Stimulated activated CD4-positive, alpha-beta T cell treated with anti-CD3 and anti-CD28 coated beads, Interleukin-12 subunit alpha, Interleukin-12 subunit beta, amount 100 ng/mL, for 48 hours (primary cell): Measurements from ENCODE around the gene VPS8.

Source experiments
- DNase-seq, 3 donors: peaks; one replicate each; pipeline ENCODE4 v3.0.0-alpha.2; 2020; ENCODE audit warnings: low read depth in 2 of 3, low spot score in 1 of 3

Gene VPS8

DNA sequence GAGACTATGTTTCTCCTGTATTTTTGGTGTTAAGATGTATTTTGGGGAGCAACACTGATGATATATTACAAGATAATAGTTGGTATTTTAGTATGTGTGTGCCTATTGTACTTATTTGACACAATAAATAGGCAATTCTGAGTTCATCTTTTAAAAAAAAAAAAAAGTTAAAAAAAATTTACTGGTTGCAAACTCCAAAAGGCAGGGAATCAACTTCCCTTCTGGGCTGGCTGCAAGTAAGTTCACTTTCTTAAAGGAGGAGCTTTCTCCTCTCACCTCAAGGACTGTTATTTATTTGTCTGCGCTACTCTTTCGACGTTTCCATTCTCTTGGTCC lies 335 bp upstream of the VPS8 start:
- DNase-seq, result no peak

DNA sequence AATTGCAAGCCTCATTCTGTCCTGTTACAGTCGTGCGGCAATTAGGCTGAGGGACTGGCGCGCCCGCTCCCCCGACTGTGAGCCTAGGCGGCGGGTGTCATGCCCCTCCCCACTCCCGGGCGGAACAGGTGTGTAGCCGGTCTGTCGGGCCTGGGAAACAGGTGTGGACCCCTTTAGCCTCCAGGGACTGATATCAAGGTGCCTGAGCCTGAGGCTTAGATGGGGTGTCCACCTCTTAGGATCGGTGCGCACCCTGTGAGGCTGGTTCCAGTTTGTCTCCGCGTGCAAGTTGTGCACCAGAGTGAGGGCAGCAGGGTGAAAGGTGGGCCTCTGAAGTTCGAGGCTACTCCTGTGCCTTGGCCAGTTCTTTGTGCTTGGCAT lies 686 bp downstream of the VPS8 start:
- DNase-seq, result no peak

DNA sequence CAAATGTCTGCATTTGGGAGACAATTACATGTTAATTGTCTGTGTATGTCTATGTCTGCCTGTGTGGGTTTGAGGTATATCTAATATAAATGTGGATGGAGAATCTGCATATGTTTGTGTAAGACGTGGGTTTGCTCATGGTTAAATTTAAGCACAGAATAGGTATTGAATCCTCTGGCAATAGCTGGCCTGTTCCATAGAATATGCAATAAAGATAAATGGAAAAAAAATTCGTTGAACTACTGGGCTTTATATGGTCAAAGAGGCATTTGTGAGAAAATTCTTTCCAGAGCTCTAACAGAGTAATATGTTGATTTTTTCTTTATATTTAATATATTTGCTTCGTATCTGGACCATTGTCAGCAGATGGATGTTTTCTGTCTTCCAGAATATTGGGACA lies 1.4 kb downstream of the VPS8 start:
- DNase-seq, result no peak

DNA sequence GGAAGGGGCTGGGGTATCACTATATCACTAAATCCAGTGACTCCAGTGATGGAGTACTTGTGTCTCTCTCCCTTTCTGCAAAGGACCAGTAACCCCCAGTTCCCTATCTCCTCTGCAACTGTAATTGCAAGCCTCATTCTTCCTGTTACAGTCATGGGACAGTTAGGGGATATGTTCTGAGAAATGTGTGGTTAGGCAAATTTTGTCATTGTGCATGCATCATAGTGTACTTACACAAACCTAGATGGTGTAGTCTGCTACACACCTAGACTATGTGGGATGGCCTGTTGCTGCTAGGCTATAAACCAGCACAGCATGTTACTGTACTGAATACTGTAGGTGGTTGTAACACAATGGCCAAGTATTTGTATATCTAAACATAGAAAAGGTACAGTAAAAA lies 2.2 kb downstream of the VPS8 start:
- no peak for DNase-seq

DNA sequence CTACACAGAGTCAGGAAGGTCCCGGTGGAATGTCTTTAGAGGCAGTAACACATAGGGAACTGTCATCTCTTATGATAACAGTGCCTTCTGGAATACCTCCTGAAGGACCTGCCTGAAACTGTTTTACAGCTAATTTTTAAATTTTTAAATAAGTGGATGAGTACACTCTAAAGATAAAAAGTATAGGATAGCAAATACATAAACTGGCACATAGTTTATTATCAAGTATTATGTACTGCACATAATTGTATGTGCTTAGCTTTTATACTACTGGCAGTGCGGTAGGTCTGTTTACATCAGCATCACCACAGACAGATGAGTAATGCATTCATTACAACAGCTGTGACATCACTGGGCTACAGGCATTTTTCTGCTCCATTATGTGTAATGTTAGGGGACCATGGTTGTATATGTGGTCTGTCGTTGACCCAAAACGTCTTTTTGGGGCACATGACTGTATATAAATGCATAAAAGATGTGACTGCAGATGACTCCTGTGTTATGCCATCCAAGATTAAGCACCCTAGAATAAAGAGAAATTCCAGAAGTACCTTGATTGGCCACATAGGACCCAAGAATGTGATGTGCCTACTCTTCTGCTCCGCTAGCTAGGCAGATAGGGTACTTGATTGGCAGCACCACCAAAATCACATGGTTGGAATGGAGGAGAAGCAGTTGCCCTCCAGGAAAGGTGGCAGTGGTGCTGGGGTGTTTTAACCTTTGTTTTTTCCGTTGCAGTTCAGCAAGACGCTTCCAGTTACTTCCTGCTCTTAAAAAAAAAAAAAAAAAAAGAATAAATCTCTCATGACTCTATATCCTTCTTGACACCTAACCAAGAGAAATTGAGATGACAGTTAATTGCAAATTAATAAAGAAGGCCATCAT lies 3.3 kb downstream of the VPS8 start:
- DNase-seq, result no peak

DNA sequence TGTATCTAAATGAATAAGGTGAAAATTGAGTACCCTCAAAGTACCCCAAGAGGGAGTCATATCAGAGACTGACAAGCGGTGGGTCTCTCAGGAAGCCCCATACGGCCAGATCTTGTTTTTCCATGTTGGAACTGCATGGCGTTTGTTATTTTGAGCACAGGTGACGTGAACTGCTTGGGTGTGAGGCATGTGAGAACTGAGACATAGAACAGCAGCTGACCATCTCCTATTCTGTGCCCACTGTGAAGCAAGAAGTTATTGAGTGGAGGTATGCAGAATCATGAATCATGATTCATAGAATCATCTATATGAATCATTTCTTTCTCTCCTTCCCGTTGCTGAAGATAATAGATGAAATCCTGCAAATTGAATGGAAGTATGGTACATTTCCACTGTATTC lies 4.6 kb downstream of the VPS8 start:
- no peak for DNase-seq

DNA sequence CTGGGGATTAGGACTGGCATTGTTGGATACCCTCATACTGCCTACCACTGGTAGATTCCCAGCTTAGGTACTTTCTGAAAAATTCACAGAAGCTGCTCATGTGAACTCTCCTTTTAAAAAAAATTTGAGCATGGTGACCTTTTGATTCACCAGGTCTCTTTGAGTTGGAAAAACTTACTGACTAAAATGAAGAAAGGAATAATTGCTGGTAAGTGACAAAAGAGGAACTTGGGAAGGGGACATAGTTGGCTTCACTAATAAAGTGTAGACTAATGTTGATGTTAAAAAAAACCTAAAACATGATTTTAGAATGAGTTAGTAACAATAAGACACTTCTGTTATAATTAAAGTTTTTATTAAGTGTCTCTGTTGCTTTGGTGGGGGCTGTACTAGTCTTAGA lies 8.6 kb downstream of the VPS8 start:
- DNase-seq, result no peak

DNA sequence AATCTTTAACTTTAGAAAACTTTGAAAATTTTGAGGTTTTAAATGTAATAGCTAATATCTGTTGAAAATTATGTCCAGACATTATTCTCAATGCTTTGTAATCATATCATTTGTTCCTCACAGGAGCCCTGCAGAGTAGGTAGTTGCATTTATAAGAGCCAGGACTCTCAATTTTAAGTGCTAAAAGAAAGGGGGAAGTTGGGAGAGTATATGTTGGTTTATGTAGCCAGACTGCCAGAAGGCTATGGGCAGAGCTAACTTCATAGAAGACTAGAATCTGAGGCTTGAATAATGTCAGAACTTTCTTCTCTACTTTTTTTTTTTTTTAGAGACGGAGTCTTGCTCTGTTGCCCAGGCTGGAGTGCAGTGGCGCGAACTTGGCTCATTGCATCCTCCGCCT lies 9.1 kb downstream of the VPS8 start:
- no peak for DNase-seq

DNA sequence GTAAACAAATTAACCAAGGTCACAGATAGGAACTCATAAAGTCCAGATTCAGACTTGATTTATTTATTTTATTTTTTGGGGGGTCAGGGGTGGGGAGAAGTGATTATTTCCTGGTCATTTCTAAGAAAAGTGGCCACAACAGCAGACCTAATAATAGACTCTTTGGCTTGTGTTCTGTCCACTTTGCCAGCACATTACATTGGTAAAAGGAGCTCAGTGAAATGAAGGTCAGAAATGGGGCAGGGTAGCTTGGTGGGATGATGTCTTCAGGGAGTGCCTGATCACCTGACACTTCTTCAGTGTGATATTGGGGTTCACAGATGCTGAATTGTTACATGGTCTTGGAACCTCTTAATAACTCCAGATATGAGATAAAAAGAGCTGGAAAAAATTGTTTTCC lies 10.1 kb downstream of the VPS8 start:
- DNase-seq, result no peak

DNA sequence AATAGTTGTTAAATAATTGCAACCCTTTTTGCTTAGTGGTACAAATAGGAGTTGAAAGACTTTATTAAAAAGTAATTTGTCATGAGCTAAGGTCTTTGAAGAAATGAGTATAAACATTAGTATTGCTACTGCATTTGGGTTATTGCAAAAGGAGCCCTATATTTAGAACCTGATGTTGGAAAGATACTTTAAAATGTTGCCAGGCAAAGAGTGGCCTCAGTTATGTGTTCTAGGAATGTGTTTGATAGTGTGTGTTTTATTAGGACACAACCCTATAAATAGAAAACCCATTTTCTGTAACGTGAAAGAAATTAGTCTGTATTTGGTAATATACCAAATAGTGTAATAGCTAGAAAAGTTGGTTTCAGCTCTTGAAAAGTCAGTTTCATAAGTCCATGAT lies 10.7 kb downstream of the VPS8 start:
- DNase-seq, result no peak

DNA sequence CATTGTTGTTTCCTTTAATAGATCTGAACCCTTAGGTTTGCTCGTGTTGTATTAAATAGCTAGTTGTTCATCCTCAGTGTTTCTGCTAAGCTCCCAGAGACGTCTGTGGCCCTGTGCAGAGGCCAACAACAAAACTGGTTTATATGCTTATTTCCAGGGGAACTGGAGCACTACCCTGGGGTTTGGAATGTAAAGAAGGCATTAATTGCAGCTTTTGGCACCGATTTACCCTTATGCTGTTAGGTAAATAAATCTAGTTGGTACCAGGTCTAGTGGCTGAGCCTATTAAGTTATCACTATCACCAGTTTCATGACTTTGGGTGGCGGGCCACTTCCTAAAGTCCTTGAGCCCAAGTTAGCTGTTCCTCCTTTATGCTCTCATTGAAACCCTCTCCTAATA lies 12.0 kb downstream of the VPS8 start:
- DNase-seq, result no peak

DNA sequence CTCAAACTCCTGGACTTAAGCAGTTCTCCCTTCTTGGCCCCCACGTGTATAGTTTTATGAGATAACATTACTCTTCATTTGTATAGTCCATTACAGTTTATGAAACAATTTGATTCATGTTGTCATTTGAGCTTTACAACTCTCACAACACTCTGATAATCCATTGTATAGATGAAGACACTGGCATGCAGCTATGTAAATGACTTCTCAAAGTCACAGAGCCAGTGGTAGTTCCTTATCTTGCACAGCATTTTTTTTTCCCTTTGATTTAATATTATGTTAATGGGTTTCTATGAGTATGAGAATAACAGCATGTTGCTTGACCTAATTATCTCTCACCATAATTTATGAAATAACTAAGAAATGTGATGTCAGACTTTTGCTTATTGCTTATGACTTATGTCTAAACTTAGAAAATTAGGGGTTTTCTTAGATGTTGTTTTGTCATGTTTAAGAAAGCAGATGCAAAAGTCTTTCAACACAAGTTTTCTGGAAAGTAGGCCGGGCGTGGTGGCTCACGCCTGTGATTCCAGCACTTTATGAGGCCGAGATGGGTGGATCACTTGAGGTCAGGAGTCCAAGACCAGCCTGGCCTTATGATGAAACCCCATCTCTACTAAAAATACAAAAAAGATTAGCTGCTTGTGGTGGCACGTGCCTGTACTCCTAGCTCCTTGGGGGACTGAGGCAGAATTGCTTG lies 13.3 kb downstream of the VPS8 start:
- DNase-seq, result no peak

DNA sequence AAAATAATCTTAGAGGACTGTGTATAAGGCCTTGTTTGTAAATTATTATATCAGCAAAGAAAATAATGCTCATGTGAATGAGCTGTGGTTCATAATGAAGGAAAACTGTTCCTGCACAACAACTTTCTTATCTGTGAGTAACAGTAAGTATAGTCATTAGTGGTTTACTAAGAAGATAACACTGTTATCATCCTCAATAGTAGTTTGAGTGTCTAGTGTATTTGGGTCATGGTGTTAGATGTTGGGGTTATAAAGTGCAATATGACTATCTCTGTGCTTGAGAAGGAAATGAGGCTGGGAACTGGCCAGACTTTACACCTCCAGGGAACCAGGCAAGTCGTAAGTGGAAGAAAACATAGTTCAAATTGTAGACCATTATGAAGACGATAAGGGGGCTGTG lies 15.6 kb downstream of the VPS8 start:
- no peak for DNase-seq

DNA sequence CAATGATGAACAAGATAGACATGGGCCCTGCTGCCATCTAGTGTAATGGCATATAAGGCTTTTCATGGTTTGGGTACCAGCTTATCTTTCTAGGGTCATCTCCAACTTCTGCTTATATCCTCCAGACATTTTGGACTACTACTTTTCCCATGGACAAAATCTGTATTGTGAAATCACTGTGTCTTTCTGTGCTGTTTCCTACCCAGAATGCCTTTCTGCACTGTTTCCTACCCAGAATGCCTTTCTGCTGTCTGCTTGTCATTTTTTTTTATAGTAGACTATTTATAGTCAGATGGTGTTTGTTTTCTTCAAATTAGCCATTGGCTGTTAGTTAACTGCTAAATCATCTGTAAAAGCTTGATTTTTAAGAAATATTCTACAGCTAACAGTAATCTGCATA lies 20.1 kb downstream of the VPS8 start:
- no peak for DNase-seq

DNA sequence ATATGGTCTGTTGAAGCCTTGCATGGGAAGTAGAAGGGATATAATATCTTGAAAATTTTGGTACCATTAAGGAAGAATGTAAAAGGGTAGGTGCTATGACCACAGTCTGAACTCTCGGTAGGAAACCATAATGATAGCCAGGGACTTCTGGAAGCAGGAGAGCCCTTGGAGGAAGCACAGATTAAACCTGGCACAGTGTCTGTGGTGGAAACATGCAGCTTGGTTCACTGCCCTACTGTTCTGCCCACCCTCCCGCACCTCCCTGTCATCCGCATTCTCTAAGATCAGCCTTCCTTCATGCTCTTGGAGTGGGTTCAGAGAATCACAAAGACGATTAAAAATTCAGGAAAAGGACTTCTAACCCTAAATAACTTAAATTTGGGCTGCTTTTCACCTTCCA lies 20.9 kb downstream of the VPS8 start:
- no peak for DNase-seq

DNA sequence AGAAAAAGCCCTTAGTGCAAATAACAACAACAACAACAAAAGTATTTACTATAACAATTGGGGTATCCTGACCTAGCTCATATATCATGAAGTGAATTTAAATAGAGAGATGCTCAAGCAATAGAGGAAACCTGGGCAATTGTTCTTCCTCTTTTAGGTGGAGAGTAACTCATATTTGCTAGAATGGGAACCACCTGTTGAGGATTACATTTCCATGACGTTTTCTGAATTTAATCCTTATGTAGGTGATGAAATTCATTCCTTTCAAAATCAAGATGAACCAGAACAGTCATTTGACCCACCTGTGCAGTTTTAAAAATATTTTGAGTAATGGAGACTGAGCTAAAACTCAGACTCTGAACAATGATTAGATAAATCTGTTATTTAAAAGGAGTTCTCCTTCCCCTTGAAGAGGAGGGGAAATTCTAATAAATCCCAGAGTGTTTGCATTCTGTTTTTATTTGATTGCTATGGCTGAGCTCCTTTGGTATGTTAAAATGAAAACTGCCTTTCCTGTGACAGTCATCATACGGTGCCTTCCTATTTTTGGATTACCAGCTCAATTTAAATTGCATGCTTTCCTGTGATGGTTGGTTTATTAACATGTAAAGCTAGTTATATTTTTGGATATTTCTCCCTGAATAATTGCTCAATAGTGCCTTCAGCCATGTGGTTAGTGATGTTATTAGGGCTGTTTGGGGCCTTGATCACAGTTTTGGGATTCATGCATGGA lies 24.3 kb downstream of the VPS8 start:
- DNase-seq, result no peak

DNA sequence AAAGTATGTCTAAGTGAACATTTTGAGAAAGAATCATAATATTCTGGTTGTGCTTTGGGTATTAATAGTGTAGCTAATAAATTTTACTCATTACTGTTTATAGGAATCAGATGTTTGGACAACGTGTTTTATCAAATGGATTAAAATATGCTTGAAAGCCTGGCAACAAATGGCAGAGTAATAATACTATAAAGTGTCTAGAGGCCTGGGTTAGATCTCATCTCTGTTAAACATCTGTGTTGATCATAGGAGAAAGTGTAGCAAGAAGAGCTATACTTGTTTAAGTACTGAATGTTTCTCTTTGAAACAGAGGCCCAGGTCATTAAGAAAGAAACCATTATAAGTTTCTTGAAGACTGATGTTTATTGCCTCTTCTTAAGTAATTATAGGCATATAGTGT lies 30.5 kb downstream of the VPS8 start:
- DNase-seq, result no peak

DNA sequence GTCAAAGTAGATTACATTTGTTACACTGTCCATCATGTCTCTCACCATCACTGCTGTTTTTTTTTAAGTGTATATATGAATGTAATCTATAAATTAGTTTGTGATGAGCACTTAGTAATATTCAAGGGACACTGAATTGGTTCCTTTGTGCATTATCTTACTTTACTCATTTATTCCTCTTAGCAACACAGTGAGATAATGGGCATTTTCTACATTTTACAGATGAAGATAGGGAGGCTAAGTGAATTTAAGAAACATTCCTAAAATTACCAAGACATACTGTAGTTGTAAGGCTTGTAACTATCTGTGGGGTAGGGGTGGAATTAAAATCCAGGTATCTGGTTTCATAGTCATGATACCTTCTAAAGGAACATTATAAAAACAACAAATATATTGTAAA lies 33.9 kb downstream of the VPS8 start:
- DNase-seq, result no peak

DNA sequence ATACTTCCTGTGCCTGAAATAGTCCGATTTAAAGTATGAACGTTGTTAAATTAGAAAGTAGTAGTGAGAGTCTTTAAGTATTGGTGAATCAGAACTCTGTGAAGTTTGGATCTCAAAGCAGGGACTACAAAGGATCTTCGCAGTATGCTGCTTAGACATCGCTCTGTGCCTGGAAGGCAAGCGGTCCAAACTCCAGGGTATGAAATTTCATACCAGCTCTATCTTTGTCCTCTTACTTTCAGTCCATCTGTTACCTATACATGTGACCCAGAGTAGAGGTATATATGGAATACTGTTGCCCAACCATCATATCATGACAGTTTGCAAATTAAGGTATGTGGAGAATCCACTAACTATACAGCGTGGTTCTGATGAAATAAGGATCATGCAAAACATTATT lies 34.5 kb downstream of the VPS8 start:
- no peak for DNase-seq

DNA sequence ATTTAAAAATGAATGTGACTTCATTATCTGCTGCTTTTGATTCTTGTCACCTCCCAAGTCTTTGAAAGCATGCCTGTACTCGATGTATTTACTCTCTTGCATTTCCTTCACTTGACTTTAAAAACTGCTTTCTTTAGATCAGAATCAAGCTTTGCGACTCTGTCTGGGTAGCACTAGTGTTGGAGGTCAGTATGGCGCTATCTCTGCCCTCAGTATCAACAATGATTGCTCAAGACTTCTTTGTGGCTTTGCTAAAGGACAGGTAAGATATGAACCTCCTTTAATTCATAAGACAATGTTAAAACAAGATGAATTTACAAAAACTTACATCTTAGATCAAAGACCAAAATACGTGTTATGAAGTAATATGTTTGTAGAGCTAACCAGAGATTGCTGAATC lies 37.0 kb downstream of the VPS8 start:
- no peak for DNase-seq

DNA sequence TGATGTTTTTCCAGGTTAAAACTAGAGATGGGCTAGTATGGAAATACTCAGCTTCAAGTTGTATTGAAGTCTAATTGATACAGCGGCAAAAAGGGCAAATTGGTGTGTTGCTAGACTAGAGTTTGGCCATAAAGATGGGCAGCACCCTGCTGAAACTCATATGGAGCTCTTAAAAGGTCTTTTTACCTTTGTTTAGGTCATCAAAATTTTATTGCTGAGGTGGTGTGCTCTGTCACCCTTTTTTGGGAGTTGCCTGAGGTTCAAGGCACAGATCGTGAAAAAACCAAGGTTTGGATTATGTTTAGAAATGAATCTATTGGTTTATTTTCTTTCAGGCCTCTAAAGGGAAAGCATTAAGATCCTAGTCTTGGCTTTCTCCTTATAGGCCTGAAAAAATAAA lies 38.2 kb downstream of the VPS8 start:
- DNase-seq, result no peak

DNA sequence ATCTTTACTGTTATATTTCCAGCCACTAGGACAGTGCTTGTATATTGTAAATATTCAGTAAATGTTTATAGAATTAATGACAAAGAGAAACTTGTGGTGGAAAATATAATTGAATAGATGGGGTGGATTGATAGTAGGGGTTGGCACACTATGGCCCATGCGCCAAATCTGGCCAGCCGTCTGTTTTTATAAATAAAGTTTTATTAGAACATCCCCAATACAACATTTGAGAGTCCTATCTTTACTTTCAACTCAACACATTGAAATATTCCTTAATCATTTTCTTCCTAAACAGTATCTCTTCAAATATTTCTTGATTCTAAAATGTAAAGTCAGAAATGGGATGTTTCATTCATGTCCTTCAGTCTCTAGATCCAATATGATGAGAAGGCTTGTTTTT lies 45.1 kb downstream of the VPS8 start:
- DNase-seq, result no peak
